ENCODE measurements around the gene ALCAM.

GRCh38 chr3:105572501-105572900, 205.8 kb downstream of the ALCAM start:
- TF ChIP-seq, protein P1, sequence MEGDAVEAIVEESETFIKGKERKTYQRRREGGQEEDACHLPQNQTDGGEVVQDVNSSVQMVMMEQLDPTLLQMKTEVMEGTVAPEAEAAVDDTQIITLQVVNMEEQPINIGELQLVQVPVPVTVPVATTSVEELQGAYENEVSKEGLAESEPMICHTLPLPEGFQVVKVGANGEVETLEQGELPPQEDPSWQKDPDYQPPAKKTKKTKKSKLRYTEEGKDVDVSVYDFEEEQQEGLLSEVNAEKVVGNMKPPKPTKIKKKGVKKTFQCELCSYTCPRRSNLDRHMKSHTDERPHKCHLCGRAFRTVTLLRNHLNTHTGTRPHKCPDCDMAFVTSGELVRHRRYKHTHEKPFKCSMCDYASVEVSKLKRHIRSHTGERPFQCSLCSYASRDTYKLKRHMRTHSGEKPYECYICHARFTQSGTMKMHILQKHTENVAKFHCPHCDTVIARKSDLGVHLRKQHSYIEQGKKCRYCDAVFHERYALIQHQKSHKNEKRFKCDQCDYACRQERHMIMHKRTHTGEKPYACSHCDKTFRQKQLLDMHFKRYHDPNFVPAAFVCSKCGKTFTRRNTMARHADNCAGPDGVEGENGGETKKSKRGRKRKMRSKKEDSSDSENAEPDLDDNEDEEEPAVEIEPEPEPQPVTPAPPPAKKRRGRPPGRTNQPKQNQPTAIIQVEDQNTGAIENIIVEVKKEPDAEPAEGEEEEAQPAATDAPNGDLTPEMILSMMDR (conservative IDR thresholded peaks at IDR 0.05; ENCODE audit: low read depth, low read length) = no peak
- TF ChIP-seq EZH2 (IDR thresholded peaks at IDR 0.05; ENCODE audit: borderline replicate concordance, low read depth, low read length, poor library complexity, severe bottlenecking) = no peak
